Esophagus squamous epithelium (tissue), 4 donors: ENCODE measurements around the gene ARL4C.

Experiments used
- POLR2A ChIP-seq, 4 donors: fragments of 450-650 bp; IDR thresholded peaks; one replicate each; pipeline ENCODE4 v1.6.1; 2017; ENCODE audit warnings: antibody characterized with exemption in 4 of 4, mild to moderate bottlenecking in 4 of 4, moderate library complexity in 3 of 4
- TF ChIP-seq, protein P1 (sequence below), 6 experiments: fragments of 450-650 bp in 4 of 6; fragments of 200-600 bp in 2 of 6; sonication (generic) in 2 of 6; IDR thresholded peaks; one replicate each; pipeline ENCODE4 v1.5.1; 2016 to 2019; ENCODE audit warnings: antibody characterized with exemption in 6 of 6, mild to moderate bottlenecking in 4 of 6, moderate library complexity in 4 of 6

- TF ChIP-seq, protein P1, sequence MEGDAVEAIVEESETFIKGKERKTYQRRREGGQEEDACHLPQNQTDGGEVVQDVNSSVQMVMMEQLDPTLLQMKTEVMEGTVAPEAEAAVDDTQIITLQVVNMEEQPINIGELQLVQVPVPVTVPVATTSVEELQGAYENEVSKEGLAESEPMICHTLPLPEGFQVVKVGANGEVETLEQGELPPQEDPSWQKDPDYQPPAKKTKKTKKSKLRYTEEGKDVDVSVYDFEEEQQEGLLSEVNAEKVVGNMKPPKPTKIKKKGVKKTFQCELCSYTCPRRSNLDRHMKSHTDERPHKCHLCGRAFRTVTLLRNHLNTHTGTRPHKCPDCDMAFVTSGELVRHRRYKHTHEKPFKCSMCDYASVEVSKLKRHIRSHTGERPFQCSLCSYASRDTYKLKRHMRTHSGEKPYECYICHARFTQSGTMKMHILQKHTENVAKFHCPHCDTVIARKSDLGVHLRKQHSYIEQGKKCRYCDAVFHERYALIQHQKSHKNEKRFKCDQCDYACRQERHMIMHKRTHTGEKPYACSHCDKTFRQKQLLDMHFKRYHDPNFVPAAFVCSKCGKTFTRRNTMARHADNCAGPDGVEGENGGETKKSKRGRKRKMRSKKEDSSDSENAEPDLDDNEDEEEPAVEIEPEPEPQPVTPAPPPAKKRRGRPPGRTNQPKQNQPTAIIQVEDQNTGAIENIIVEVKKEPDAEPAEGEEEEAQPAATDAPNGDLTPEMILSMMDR (IDR thresholded peaks at IDR 0.05) = no peak
- TF ChIP-seq POLR2A (IDR thresholded peaks at IDR 0.05) = no peak
These were observed 9.5 kb downstream of the ARL4C start for GRCh38 chr2:234487356-234487755.
